HFFc6 (cell line): Measurements from ENCODE around the gene C4A. TPM values are rescaled to one million over a fixed set of nuclear protein-coding genes. Genes with fewer than 3 reads are reported as not detected.
A peak's percentile ranks its signal among the peaks of the same experiment; 100 is the strongest.

Source experiments
- DNase-seq: peaks from one replicate; pipeline ENCODE4 v3.0.0-alpha.2; 2018
- H3K27ac Mint-ChIP-seq: 2 replicates; pipeline ENCODE4 v1.8.0; 2020; ENCODE audit warnings: mild to moderate bottlenecking, mixed read lengths
- H3K27me3 Mint-ChIP-seq: 2 replicates; pipeline ENCODE4 v1.8.0; 2021; ENCODE audit warnings: mild to moderate bottlenecking, moderate library complexity, mixed read lengths; ENCODE audit not compliant: insufficient read depth
- H3K36me3 Mint-ChIP-seq: 2 replicates; pipeline ENCODE4 v1.8.0; 2021; ENCODE audit warnings: low read depth, mixed read lengths
- H3K4me1 Mint-ChIP-seq: 2 replicates; pipeline ENCODE4 v1.8.0; 2020; ENCODE audit warnings: low read depth, mixed read lengths
- H3K4me3 Mint-ChIP-seq: 2 replicates; pipeline ENCODE4 v1.8.0; 2020; ENCODE audit warnings: mild to moderate bottlenecking, moderate library complexity, mixed read lengths
- H3K9me3 Mint-ChIP-seq: 2 replicates; pipeline ENCODE4 v1.8.0; 2020; ENCODE audit warnings: mild to moderate bottlenecking, mixed read lengths
- total RNA-seq, 6 experiments: library from RNA; stranded (reverse); fragmentation: NEBNext Ultra II Directional; extraction: Animal tissue kit (Norgen Biotek cat#: 25700); gene quantifications; 2 replicates in 1 of 6; 3 replicates in 5 of 6; pipeline ENCODE4 v1.2.3, GENCODE V29; 2021
- TF ChIP-seq, protein P1 (sequence below): fragments of 200-600 bp; sonication (generic); IDR thresholded peaks from 2 replicates; pipeline ENCODE4 v1.5.0; 2021; ENCODE audit warnings: antibody characterized with exemption, mild to moderate bottlenecking

C4A gene
- total RNA-seq, 6 experiments from 2014 or later, result 1.2 to 3.2 (median 2.0) TPM

DNA sequence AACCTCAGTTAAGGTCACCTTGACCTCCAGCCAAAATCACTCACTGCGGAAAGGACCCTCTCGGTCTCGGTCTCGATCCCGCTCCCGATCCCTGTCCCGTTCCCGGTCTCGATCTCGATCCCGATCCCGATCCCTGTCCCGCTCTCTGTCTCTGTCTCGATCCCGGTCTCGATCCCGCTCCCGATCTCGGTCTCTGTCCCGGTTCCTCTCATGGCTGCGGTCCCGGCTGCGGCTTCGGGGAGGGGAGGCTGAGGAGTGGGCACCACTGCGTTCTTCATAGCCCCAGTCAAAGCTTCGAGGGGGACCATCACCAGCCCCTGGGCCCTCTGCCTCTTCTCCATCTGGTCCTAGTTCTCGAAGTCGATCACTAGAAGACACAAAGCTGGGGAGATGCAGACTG, 27.3 kb upstream of the C4A start:
- peaks cover 21% of the 10 kb centered on the region; the same call in 1 of the 2 replicates for H3K36me3 Mint-ChIP-seq
- H3K4me3 Mint-ChIP-seq, result no peak overlapping the region
- H3K27me3 Mint-ChIP-seq, result peaks cover 3% of the 10 kb centered on the region
- H3K9me3 Mint-ChIP-seq, result no peaks in the 10 kb centered on the region
- no peak overlapping the region for H3K27ac Mint-ChIP-seq
- TF ChIP-seq, protein P1, sequence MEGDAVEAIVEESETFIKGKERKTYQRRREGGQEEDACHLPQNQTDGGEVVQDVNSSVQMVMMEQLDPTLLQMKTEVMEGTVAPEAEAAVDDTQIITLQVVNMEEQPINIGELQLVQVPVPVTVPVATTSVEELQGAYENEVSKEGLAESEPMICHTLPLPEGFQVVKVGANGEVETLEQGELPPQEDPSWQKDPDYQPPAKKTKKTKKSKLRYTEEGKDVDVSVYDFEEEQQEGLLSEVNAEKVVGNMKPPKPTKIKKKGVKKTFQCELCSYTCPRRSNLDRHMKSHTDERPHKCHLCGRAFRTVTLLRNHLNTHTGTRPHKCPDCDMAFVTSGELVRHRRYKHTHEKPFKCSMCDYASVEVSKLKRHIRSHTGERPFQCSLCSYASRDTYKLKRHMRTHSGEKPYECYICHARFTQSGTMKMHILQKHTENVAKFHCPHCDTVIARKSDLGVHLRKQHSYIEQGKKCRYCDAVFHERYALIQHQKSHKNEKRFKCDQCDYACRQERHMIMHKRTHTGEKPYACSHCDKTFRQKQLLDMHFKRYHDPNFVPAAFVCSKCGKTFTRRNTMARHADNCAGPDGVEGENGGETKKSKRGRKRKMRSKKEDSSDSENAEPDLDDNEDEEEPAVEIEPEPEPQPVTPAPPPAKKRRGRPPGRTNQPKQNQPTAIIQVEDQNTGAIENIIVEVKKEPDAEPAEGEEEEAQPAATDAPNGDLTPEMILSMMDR, result no peak
- no peak for DNase-seq
- H3K4me1 Mint-ChIP-seq, result peaks cover 25% of the 10 kb centered on the region

DNA sequence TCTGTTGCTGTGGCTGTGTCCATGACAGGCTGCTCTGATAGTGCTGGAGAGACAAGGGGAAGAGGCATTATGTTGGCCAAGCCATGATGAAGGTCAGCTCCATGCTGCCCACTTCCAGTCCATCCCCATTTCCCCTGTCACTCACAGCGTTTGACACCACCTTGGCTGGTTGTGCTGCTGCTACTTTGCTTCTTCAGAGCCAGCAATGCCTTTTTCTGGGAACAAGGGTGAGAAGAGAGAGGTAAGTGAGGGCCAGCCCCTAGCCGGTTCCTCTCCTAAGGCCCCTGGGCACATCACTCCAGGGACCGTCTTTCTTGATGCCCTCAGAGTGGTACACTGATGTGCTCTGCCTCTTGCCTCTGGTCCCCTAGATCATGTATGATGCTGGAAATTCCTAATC, 25.1 kb upstream of the C4A start:
- DNase-seq, result no peak
- Mint-ChIP-seq H3K4me3 (peak overlapping the region; percentile 100), H3K36me3 (peaks cover 26% of the 10 kb centered on the region; the same call in 1 of the 2 replicates), H3K27ac (no peak overlapping the region), H3K9me3 (no peaks in the 10 kb centered on the region), H3K27me3 (peaks cover 5% of the 10 kb centered on the region), H3K4me1 (peaks cover 32% of the 10 kb centered on the region)
- TF ChIP-seq, protein P1, result no peak

DNA sequence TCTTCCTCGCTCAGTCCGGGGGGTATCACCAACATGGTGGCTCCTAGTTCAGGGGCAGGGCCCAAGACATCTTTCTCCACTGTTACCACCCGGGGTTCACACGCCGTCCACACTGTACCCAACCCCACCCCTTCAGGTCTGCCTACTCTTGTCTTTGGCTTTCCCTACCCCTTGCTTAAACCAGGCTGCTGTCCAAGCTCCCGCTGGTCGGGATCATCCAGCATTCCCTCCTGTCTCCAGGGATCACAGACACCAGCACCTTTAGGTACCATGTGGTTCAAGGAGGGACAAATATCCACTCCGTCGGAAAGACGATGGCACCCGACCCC, 23.5 kb upstream of the C4A start:
- H3K4me1 Mint-ChIP-seq, result peaks cover 32% of the 10 kb centered on the region
- H3K27ac Mint-ChIP-seq, result peak overlapping the region; percentile 94
- H3K9me3 Mint-ChIP-seq, result no peaks in the 10 kb centered on the region
- peaks cover 5% of the 10 kb centered on the region for H3K27me3 Mint-ChIP-seq
- peaks cover 28% of the 10 kb centered on the region; the same call in 1 of the 2 replicates for H3K36me3 Mint-ChIP-seq
- TF ChIP-seq, protein P1, result no peak
- DNase-seq, result no peak
- peak overlapping the region; percentile 100 for H3K4me3 Mint-ChIP-seq

DNA sequence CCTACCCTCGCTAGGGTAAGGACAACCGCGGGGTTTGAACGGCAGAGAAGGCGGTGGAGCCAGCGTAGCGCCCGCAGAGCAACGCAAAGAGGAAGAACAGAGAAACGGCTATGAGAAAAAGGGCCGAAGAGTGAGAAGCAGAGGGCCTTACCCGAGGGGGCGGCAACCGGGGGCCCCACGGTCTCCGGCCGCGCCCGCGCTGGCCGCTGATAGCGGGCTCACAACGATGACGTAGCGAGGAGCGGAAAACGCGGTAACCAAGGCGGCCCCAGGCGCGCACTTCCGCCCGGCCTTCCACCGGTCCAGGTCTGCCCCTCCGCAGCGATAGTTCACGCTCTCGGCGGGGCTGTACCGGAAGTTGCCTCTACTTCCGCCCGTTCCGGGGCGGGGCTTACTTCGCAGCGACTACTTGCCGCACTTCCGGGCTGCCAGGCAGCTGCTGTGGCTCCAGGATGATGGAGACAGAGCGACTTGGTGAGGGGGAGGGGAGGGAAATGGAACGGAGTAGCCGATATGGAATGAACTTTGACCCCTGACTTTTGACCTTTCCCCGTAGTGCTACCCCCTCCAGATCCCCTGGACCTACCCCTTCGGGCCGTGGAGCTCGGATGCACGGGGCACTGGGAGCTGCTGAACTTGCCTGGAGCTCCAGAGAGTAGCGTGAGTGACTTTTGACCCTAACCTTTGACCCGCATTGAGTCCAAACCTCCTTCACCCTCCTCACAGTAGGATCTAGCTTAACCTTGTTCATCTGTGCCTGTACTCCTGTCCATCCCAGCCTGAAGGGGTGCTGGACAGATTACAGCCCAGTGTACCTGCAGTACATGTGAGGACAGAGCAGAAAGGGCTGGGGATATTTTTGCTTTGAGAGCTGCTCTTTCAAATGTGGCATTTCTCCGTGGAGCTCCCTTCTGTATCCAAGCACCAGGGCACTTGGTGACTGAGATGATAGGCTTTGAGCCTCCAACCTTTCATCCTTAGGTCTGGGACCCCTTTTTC, 22.8 kb upstream of the C4A start, which contains the start of the genes NELFE and SKIC2:
NELFE (minus strand) TSS at position 231 of the 999 bp plus-strand sequence. CDS start 525 bp downstream, outside the sequence.
SKIC2 (plus strand) TSS at position 435 of the 999 bp plus-strand sequence; CDS start at position 453, 18 bp downstream.
- H3K4me1 Mint-ChIP-seq, result peaks cover 32% of the 10 kb centered on the region
- DNase-seq, result peak; percentile 99
- TF ChIP-seq, protein P1, result no peak
- H3K9me3 Mint-ChIP-seq, result no peaks in the 10 kb centered on the region
- peak within 1 kb of the TSS; percentile 94 for H3K27ac Mint-ChIP-seq
- peak within 1 kb of the TSS; percentile 100 for H3K4me3 Mint-ChIP-seq
- H3K27me3 Mint-ChIP-seq, result peaks cover 5% of the 10 kb centered on the region
- peaks cover 22% of the 10 kb centered on the region; the same call in 1 of the 2 replicates for H3K36me3 Mint-ChIP-seq

DNA sequence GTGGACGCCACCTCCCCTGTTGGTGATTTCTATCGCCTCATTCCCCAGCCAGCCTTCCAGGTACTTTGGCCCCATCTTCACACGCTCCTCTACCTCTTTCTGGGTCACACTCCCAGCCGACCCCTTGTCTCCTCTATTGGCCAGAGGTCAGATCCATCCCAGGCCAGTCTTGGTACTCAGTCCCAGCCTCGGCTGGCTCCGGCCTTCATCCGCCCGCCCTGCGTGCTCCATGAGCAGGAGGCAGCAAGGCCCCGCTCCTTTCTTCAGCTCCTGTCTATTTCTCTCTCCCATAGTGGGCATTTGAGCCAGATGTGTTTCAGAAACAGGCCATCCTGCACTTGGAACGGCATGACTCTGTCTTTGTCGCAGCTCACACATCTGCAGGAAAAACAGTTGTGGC, 20.2 kb upstream of the C4A start:
- peaks cover 17% of the 10 kb centered on the region for H3K36me3 Mint-ChIP-seq
- no peak overlapping the region for H3K4me3 Mint-ChIP-seq
- H3K27me3 Mint-ChIP-seq, result peaks cover 3% of the 10 kb centered on the region
- no peak for DNase-seq
- no peaks in the 10 kb centered on the region for H3K9me3 Mint-ChIP-seq
- TF ChIP-seq, protein P1, result no peak
- no peak overlapping the region for H3K27ac Mint-ChIP-seq
- H3K4me1 Mint-ChIP-seq, result peaks cover 32% of the 10 kb centered on the region
